Astrocyte (in vitro differentiated cells and primary cell): ENCODE data around the gene C17orf113. TPM values are rescaled to one million over a fixed set of nuclear protein-coding genes. Genes with fewer than 3 reads are reported as not detected.

ENCODE experiments used
- DNase-seq: peaks from one replicate; pipeline ENCODE4 v3.0.0-alpha.2; 2010; ENCODE audit warnings: low read depth
- FAIRE-seq: peaks from 2 replicates; lab custom pipeline; 2011; peaks lifted over from hg19 to GRCh38; lab: Jason Lieb, UNC
- H2AFZ ChIP-seq: 2 replicates; pipeline ENCODE4 v1.6.0; 2012; ENCODE audit warnings: low read depth, low read length, inconsistent platforms
- H3K27ac ChIP-seq: 2 replicates; pipeline ENCODE4 v1.5.1; 2011; ENCODE audit warnings: low read depth, low read length, inconsistent platforms
- H3K27me3 ChIP-seq: 2 replicates; pipeline ENCODE4 v1.6.0; 2011; ENCODE audit warnings: low read length, inconsistent platforms; ENCODE audit not compliant: insufficient read depth
- H3K36me3 ChIP-seq: 2 replicates; pipeline ENCODE4 v1.5.1; 2011; ENCODE audit warnings: low read length, inconsistent platforms; ENCODE audit not compliant: insufficient read depth
- H3K4me1 ChIP-seq: 2 replicates; pipeline ENCODE4 v1.5.1; 2011; ENCODE audit warnings: low read length, inconsistent platforms; ENCODE audit not compliant: insufficient read depth
- H3K4me2 ChIP-seq: 2 replicates; pipeline ENCODE4 v1.6.0; 2012; ENCODE audit warnings: low read length, inconsistent platforms
- H3K4me3 ChIP-seq: 2 replicates; pipeline ENCODE4 v1.5.1; 2011; ENCODE audit warnings: low read depth, mild to moderate bottlenecking, low read length, inconsistent platforms; ENCODE audit not compliant: insufficient read depth
- H3K79me2 ChIP-seq: 2 replicates; pipeline ENCODE4 v1.6.0; 2012; ENCODE audit warnings: mild to moderate bottlenecking, low read length, inconsistent platforms; ENCODE audit not compliant: insufficient read depth
- H3K9ac ChIP-seq: 2 replicates; pipeline ENCODE4 v1.6.0; 2012; ENCODE audit warnings: mild to moderate bottlenecking, low read length, inconsistent platforms
- H3K9me3 ChIP-seq: 2 replicates; pipeline ENCODE4 v1.5.1; 2012; ENCODE audit warnings: low read depth, mild to moderate bottlenecking, low read length, inconsistent platforms; ENCODE audit not compliant: insufficient read depth
- H4K20me1 ChIP-seq: 2 replicates; pipeline ENCODE4 v1.6.0; 2012; ENCODE audit warnings: low read length, inconsistent platforms; ENCODE audit not compliant: insufficient read depth
- H3K27ac Mint-ChIP-seq: one replicate; pipeline ENCODE4 v1.8.0; 2021; ENCODE audit warnings: mild to moderate bottlenecking, mixed read lengths; ENCODE audit not compliant: unreplicated experiment
- H3K27me3 Mint-ChIP-seq: one replicate; pipeline ENCODE4 v1.8.0; 2021; ENCODE audit warnings: low read depth, mixed read lengths; ENCODE audit not compliant: unreplicated experiment
- H3K36me3 Mint-ChIP-seq: one replicate; pipeline ENCODE4 v1.8.0; 2021; ENCODE audit warnings: low read depth, mixed read lengths; ENCODE audit not compliant: unreplicated experiment
- H3K4me1 Mint-ChIP-seq: one replicate; pipeline ENCODE4 v1.8.0; 2021; ENCODE audit warnings: low read depth, mixed read lengths; ENCODE audit not compliant: unreplicated experiment
- H3K4me3 Mint-ChIP-seq: one replicate; pipeline ENCODE4 v1.8.0; 2021; ENCODE audit warnings: mild to moderate bottlenecking, moderate library complexity, mixed read lengths; ENCODE audit not compliant: unreplicated experiment
- H3K9me3 Mint-ChIP-seq: one replicate; pipeline ENCODE4 v1.8.0; 2021; ENCODE audit warnings: mild to moderate bottlenecking, mixed read lengths; ENCODE audit not compliant: unreplicated experiment
- EZH2 ChIP-seq: IDR thresholded peaks from 2 replicates; pipeline ENCODE4 v1.6.1; 2012; ENCODE audit warnings: mild to moderate bottlenecking, low read length, inconsistent platforms; ENCODE audit not compliant: insufficient read depth
- total RNA-seq: library from RNA; stranded (reverse); gene quantifications from 2 replicates; pipeline ENCODE4 v1.2.1, GENCODE V29; 2021
- TF ChIP-seq, protein P1 (sequence below): IDR thresholded peaks from 2 replicates; pipeline ENCODE4 v1.5.1; 2011; ENCODE audit warnings: low read depth, mild to moderate bottlenecking, inconsistent platforms, low read length, moderate library complexity; ENCODE audit not compliant: insufficient read depth

Gene C17orf113
- total RNA-seq, 1 donor from 2014 or later: 0.23 TPM

DNA sequence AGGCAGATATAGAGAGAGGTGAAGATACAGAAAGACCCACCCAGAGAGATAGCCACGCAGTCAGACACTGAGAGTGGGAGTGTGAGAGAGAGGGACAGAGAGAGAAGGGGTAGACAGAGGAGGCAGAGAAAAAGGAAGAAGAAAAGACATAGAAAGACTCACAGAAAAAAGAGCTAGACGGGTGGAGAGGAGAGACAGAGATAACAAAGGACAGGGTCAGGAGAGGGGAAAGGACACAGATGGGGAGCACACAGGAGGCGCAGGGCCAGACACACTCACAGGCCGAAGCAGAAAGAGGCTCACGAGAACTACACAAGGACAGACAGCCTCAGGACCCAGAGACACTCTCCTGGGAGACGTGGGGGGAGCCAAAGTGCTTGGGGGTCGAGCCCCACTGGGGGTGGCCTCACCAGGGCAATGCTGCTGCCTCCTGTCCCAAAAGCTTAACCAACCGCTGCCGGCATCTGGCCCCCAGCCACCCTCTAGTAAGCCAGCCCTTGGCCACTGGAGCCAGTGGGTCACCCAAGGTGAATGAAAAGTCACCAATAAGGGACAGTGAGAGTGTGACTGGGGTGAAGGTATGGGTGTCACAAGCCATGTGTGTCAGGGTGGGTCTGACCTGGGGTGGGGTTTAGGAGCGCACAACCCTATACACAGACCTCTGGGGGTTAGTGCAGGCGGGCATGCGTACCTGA is 44.1 kb upstream of the C17orf113 start:
- Histone ChIP-seq H3K4me2 (no peak overlapping the region), H3K9me3 (no peaks in the 10 kb centered on the region), H3K27me3 (peaks cover 28% of the 10 kb centered on the region), H3K27ac (no peak overlapping the region), H2AFZ (no peak overlapping the region), H4K20me1 (no peaks in the 10 kb centered on the region), H3K4me1 (no peaks in the 10 kb centered on the region), H3K9ac (no peak overlapping the region), H3K4me3 (no peak overlapping the region), H3K79me2 (no peaks in the 10 kb centered on the region), H3K36me3 (no peaks in the 10 kb centered on the region)
- Mint-ChIP-seq H3K9me3 (no peaks in the 10 kb centered on the region), H3K4me3 (no peak overlapping the region), H3K36me3 (no peaks in the 10 kb centered on the region), H3K27ac (no peak overlapping the region), H3K27me3 (peaks cover 62% of the 10 kb centered on the region), H3K4me1 (no peaks in the 10 kb centered on the region)
- DNase-seq (no peak), FAIRE-seq (no peak)
- no peak for TF ChIP-seq EZH2
- TF ChIP-seq, protein P1, sequence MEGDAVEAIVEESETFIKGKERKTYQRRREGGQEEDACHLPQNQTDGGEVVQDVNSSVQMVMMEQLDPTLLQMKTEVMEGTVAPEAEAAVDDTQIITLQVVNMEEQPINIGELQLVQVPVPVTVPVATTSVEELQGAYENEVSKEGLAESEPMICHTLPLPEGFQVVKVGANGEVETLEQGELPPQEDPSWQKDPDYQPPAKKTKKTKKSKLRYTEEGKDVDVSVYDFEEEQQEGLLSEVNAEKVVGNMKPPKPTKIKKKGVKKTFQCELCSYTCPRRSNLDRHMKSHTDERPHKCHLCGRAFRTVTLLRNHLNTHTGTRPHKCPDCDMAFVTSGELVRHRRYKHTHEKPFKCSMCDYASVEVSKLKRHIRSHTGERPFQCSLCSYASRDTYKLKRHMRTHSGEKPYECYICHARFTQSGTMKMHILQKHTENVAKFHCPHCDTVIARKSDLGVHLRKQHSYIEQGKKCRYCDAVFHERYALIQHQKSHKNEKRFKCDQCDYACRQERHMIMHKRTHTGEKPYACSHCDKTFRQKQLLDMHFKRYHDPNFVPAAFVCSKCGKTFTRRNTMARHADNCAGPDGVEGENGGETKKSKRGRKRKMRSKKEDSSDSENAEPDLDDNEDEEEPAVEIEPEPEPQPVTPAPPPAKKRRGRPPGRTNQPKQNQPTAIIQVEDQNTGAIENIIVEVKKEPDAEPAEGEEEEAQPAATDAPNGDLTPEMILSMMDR: no peak

DNA sequence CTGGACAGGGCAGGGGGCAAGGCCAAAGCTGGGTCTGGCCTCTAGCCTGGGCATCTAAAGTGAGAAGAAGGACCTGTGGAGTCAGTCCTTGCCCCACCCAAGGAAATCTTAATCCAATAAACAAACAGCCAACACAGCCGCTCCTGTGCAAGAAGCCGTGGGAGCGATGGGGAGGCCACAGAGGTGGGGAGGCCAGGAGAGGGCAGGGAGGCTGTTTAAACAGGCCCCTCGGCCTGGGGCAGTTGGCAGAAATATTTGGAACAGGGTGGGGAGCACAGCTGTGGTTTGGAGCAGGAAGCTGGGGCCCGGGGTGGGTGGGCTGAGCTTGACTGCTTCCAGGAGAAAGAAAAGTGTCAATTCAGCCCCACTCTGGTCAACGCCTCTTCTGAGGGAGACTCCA is 42.5 kb upstream of the C17orf113 start:
- H4K20me1 ChIP-seq: no peaks in the 10 kb centered on the region
- Mint-ChIP-seq H3K4me1 (no peaks in the 10 kb centered on the region), H3K4me3 (no peak overlapping the region), H3K9me3 (no peaks in the 10 kb centered on the region), H3K27ac (no peak overlapping the region), H3K36me3 (no peaks in the 10 kb centered on the region), H3K27me3 (peaks cover 55% of the 10 kb centered on the region)
- no peaks in the 10 kb centered on the region for H3K79me2 ChIP-seq
- H3K4me2 ChIP-seq: no peak overlapping the region
- no peak overlapping the region for H2AFZ ChIP-seq
- H3K9me3 ChIP-seq: no peaks in the 10 kb centered on the region
- no peak overlapping the region for H3K9ac ChIP-seq
- H3K4me1 ChIP-seq: no peaks in the 10 kb centered on the region
- peaks cover 31% of the 10 kb centered on the region for H3K27me3 ChIP-seq
- no peak overlapping the region for H3K4me3 ChIP-seq
- no peaks in the 10 kb centered on the region for H3K36me3 ChIP-seq
- H3K27ac ChIP-seq: no peak overlapping the region
- FAIRE-seq (no peak), DNase-seq (no peak)
- TF ChIP-seq, protein P1: no peak
- TF ChIP-seq EZH2: no peak
